ENCODE results near the gene MAP3K6.
A peak's percentile ranks its signal among the peaks of the same experiment; 100 is the strongest.

MAP3K6 gene

GRCh38 chr1:27355683-27356082, 11.1 kb downstream of the MAP3K6 start:
- DNase-seq (ENCODE audit: low spot score), result no peak

DNA sequence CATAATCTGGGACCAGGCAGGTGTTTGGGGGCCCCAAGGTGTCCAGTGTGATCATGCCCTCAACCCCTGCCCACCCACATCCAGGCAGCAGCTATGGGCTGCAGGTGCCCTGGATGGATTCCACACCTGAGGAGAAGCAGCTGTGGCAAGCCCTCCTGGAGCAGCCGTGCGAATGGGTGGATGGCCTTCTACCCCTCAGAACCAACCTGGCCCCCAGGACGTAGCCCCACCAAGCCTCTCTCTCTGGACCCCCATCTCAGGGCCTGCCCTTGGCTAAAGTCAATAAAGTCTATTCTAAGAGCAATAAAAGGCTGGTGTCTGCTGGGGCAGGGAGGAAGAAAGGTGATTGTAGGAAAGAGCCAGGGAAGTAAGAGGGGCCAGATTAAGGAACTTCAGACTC, 13.1 kb downstream of the MAP3K6 start:
- no peak for DNase-seq (ENCODE audit: low spot score)

- no peak for DNase-seq (ENCODE audit: low spot score)
Measured at GRCh38 chr1:27353166-27353565, 13.6 kb downstream of the MAP3K6 start.

DNA sequence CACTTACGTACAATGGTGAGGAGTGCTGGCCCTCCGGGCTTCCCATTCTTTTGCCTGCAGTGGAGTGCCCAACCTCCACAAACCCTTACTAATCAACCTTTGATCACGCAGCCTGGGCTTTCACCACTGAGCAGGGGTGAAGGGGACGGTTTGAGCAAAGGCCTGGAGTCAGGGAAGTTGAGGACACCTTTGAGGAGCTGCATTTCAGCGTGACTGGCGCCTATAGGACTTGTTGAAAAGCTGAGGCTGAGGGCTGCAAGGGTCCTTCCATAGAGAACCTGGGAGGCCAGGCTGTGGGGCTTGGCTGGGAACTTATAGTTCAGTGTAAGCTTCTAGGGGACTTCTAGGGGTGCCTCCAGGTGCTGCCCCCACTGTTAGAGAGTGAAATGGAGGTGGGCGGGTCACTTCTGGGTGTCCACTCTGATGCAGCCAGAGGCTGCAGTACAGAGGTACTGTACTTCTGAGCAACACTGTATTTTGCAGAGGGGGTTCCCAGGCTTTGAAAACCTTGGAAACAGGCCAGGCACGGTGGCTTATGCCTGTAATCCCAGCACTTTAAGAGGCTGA, 15.1 kb downstream of the MAP3K6 start:
- no peak for DNase-seq (ENCODE audit: low spot score)

DNA sequence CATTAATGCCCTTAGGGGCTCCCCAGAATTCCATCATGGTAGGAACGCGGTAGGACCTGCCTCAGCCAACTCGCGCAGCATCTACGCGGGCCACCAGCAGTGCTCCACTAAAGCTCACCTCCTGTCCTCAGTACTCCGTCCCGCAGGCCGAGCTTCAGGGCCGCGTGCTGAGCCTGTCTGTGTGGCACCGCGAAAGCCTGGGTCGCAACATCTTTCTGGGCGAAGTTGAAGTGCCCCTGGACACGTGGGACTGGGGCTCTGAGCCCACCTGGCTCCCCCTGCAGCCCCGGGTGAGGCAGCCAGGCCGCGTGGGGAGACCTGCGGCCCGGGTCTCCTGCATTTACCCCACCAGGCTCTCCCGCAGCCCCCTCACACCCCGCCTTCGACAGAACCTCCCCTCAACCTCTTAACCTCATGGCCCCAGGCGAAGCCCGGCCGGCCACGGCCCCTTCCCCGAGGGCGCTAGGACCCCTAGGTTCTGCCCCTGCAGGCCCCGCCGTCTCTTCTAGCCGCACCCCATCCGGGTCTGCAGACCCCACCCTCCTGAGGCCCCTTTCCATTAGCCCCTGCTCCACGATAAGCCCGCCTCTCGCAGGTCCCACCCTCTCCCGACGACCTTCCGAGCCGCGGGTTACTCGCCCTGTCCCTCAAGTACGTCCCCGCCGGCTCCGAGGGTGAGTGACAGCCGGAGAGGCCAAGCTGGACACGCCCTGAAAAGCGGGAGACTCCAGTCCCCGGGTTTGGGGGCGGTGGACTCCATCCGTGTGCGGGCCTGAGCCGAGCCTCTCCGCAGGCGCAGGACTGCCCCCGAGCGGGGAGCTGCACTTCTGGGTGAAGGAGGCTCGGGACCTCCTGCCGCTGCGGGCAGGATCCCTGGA, 15.9 kb downstream of the MAP3K6 start:
- peak; percentile 47 for DNase-seq (ENCODE audit: low spot score)

- peak; percentile 74 for DNase-seq (ENCODE audit: low spot score)
Measured at GRCh38 chr1:27349784-27350662, 16.7 kb downstream of the MAP3K6 start.

DNA sequence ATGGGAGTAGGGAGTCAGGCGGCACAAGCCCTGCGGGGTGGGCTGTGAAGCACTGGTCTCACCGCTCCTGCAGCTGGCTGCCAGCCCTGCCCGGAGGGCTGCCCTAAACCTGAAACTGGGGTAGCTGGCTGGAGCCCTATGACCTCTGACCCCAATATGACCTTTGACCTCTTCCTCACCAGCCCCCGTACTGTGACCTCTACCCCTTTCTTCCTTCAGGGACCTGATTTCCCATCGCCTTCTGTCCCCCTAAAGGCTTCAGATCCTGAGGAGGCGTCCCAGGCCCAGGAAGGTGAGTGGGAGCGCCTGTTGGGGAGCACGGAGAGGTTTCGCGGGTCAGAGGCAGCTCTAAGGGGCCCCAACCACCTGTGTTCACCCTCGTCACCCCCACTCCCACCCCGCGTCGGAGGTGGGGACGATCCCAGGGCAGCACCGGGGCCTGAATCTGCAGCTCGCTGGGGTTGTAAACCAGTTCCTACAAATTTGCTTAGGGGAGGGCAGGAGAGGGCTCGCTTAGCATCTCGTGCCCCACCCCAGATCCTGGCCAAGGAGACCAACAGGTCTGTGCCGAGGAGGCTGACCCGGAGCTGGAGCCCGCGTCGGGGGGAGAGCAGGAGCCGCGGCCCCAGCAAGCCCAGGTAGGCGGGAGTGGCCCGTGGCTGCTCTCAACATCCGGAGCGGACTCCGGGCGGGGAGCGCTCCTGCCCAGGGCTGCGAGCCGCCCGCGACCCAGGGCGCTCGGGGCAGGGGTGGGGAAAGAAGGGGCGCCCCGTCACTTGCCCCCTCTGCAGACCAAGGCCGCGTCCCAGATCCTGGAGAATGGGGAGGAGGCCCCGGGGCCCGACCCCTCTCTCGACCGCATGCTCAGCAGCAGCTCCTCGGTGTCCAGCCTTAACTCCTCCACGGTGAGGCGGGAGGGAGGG, 17.6 kb downstream of the MAP3K6 start:
- no peak for DNase-seq (ENCODE audit: low spot score)

DNA sequence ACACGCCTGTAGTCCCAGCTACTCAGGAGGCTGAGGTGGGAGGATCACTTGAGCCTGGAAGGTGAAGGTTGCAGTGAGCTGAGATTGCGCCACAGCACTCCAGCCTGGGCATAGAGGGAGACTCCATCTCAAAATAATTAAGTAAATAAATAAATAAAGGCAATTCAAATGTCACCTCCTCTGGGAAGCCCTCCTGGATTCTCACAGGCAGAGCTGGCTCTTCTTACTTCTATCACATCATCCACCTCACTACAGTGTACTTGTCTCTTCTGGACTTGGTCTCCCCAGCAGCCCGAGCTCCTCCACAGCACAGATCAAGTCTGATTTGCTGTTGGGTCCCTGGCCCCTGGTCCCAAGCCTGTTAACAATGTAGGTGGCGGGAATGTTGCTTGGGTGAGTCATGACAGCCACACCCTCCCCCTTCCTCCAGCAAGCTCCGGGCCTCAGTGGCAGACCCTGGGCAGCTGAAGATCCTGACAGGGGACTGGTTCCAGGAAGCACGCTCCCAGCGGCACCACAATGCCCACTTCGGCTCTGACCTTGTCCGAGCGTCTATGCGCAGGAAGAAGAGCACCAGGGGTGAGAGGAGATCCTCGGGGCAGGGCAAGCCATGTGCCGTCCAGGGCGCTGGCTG, 19.7 kb downstream of the MAP3K6 start:
- DNase-seq (ENCODE audit: low spot score), result no peak

GRCh38 chr1:27346357-27346756, 20.4 kb downstream of the MAP3K6 start:
- no peak for DNase-seq (ENCODE audit: low spot score)

DNA sequence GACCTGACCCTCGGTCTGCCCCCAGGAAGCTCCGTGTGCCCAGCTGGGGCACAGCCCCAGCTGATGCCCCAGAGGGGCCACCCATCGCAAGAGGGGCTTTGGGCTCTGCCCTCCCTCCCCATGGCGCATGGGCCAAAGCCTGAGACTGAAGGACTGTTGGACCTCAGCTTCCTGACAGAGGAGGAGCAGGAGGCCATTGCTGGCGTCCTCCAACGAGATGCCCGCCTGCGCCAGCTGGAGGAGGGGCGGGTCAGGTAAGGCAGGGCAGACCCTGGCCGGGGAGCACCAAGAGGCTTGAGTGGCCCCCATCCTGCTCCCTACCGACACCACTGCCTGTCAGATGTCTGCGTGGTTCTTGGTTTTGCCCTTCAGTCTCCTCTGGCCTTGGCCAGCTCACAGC, 21.5 kb downstream of the MAP3K6 start:
- no peak for DNase-seq (ENCODE audit: low spot score)

DNA sequence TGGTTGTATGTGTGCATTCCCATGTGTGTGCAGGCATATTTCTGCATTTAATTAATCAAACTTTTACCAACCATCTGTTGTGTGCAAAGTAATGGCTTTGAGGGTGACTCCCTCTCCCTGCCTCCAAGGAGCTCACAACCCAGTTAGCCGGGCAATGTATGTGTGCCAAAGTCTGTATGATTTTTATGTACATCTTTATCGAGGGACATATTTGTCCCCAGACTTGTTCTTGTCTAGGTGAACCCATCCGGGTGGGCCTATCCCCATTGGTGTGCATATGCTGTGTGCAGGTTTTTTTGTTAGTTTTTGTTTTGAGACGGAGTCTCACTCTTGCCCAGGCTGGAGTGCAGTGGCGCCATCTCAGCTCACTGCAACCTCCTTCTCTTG, 23.1 kb downstream of the MAP3K6 start:
- no peak for DNase-seq (ENCODE audit: low spot score)

DNA sequence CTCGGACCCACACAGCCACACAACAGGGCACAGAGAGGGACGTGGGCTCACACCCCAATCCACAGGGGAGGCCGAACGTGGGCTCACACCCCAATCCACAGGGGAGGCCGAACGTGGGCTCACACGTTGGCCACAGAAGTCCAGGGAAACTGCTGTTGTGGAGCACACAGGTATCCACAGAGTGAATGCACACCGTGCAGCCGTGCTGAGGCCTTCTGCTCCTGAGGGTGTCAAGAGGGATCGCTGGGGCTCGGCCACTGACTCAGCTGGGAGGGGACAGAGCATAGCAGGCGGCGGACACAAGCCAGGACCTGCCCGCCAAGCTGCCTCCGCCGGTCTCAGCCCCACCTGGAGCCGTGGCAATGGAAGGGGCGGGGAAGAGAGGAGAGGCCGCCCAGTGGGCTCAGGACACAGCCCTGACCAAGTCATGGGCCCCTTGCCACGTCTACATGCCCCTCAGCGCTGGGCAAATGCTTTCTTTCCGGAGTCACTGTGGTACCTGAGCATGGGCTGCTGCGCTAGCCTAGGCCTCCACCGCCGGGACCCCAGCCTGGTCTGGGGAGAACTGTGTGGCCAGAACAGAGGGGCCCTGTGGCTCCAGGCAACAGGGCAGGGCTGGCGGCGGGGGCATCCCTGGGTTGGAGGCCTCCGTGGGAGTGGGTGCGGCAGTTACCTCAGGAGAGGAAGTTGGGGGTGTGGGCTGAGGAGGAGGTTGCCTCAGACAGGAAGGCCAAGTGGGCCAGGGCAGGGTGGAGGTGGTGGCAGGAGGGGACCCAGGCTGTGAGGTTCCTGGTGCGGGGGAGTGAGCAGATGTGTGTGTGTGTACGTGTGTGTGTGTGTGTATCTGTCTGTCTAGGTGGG, 23.8 kb downstream of the MAP3K6 start:
- no peak for DNase-seq (ENCODE audit: low spot score)

DNA sequence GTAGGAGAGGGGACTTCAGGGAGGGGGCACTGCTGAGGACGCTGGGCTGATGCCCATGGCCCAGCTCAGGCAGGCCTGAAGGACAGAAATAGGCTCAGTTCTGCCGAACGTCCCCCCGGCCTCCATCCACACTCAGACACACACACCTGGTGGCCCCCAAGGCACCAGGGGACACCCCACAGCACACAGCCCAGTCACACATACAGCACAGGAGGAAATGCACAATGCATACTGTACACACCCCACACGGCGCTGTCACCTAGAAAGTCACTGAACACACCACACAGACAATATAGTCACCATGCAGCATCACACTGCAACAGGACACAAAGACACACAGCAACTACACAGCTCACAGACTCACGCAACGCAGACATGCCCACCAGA, 24.4 kb downstream of the MAP3K6 start:
- DNase-seq (ENCODE audit: low spot score), result no peak

- DNase-seq (ENCODE audit: low spot score), result peak; percentile 76
Measured at GRCh38 chr1:27341525-27342252, 25.1 kb downstream of the MAP3K6 start, which contains the start of gene SYTL1. Gene SYTL1, plus strand, starts transcription at chr1:27342022. Its CDS starts 3,313 bp downstream, at chr1:27345335.

- DNase-seq (ENCODE audit: low spot score), result no peak
Measured at GRCh38 chr1:27339213-27339612, 27.5 kb downstream of the MAP3K6 start.

DNA sequence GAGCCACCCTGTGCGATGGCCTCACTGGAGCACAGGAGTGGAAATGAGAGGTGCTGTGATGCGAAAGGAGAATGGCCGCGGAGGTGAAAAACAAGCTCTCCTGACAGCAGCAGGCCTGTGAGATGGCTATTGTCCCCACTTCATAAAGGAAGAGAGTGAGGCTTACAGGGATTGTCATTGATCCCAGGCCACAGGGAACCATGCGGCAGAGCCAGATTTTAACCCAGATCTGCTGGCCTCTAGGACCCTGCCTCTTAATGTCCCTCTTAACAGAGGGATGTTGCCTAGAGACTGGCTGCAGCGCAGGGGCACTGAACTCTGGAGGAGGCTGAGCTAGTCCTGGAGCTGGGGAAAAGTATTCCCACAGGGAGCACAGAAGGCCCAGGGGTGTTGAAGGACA, 28.0 kb downstream of the MAP3K6 start:
- DNase-seq (ENCODE audit: low spot score), result no peak

DNA sequence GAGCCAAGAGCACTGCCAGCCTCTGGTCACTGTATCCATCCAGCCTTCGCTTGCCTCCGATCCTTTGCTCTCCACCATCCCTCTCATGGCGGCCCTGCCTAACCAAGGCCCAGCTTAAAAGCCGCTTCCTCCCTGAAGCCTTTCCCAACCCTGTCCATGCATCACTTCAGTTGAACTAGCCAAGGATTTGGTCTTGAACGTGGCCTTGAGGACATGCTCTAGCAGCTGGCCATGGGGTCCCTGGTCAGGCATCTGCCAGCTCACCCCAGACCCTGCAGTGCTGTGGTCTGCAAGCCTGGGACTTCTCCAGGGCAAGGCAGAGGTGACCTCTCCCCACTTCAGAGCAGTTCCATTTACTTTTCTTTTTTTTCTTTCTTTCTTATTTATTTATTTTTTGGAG, 30.0 kb downstream of the MAP3K6 start:
- no peak for DNase-seq (ENCODE audit: low spot score)

- no peak for DNase-seq (ENCODE audit: low spot score)
Measured at GRCh38 chr1:27335506-27336422, 31.0 kb downstream of the MAP3K6 start.
